Activated CD4-positive, alpha-beta T cell treated with anti-CD3 and anti-CD28 coated beads, Interleukin-2, amount 10 ng/mL, durations not matched to agents 7 days and 5 days (primary cell): Measurements from ENCODE around the gene MISFA. TPM values are rescaled to one million over a fixed set of nuclear protein-coding genes. Genes with fewer than 3 reads are reported as not detected.
"Not testable (repeated sequence)": the region's sequence is repeated elsewhere in the genome, so short reads cannot be mapped to it uniquely, and the experiment has no call there.

Experiments
- CTCF ChIA-PET: fragments of 350-600 bp; sonication (Branson Sonifier 250); formaldehyde crosslinking; loops from one replicate; lab custom pipeline; 2021; ENCODE audit warnings: antibody characterized with exemption; lab: Charles Lee
- POLR2A ChIA-PET: fragments of 350-600 bp; sonication (Branson Sonifier 250); formaldehyde crosslinking; loops from one replicate; lab custom pipeline; 2021; ENCODE audit warnings: antibody characterized with exemption; lab: Charles Lee
- DNase-seq: peaks from one replicate; pipeline ENCODE4 v3.0.0-alpha.2; 2020
- H3K27ac Mint-ChIP-seq: one replicate; pipeline ENCODE4 v1.8.0; 2021; ENCODE audit warnings: mild to moderate bottlenecking, moderate library complexity, mixed read lengths
- H3K27me3 Mint-ChIP-seq: one replicate; pipeline ENCODE4 v1.8.0; 2021; ENCODE audit warnings: mixed read lengths
- H3K36me3 Mint-ChIP-seq: one replicate; pipeline ENCODE4 v1.8.0; 2021; ENCODE audit warnings: low read depth, mixed read lengths
- H3K4me1 Mint-ChIP-seq: one replicate; pipeline ENCODE4 v1.8.0; 2021; ENCODE audit warnings: mixed read lengths
- H3K4me3 Mint-ChIP-seq: one replicate; pipeline ENCODE4 v1.8.0; 2021; ENCODE audit warnings: mild to moderate bottlenecking, moderate library complexity, mixed read lengths
- H3K9me3 Mint-ChIP-seq: one replicate; pipeline ENCODE4 v1.8.0; 2021; ENCODE audit warnings: mixed read lengths
- total RNA-seq, 2 experiments: library from RNA; stranded (reverse); gene quantifications; one replicate each; pipeline ENCODE4 v1.2.3, GENCODE V29; 2021

The MISFA gene
- total RNA-seq, 2 experiments from 2014 or later = 0.67 to 1.9 TPM

- H3K4me1 Mint-ChIP-seq = peaks cover 13% of the 10 kb centered on the region
- H3K9me3 Mint-ChIP-seq, DNase-seq, H3K36me3 Mint-ChIP-seq, POLR2A ChIA-PET, H3K27me3 Mint-ChIP-seq, H3K27ac Mint-ChIP-seq, H3K4me3 Mint-ChIP-seq: not testable (repeated sequence)
- CTCF ChIA-PET = interaction anchor here (0.6 kb wide), 1 partner anchor 128 kb away, joined by 3 read pairs; no protein-coding TSS in a partner anchor
Measured at GRCh38 chr11:18594088-18594487, 5.5 kb upstream of the MISFA start.

- Mint-ChIP-seq H3K27me3 (no peaks in the 10 kb centered on the region), H3K4me1 (peaks cover 11% of the 10 kb centered on the region), H3K4me3 (no peak overlapping the region), H3K9me3 (no peaks in the 10 kb centered on the region), H3K27ac (no peak overlapping the region), H3K36me3 (no peaks in the 10 kb centered on the region)
- POLR2A ChIA-PET = no interaction called here
- CTCF ChIA-PET = interaction anchor here (1.1 to 2.0 kb wide), 2 partner anchors 10 to 20 kb away, joined by 3 to 7 read pairs; no protein-coding TSS in a partner anchor
- DNase-seq = no peak
Measured at GRCh38 chr11:18594999-18595749, 4.4 kb upstream of the MISFA start.

GRCh38 chr11:18600915-18601569, 1.5 kb downstream of the MISFA start:
- Mint-ChIP-seq H3K4me1 (no peaks in the 10 kb centered on the region), H3K4me3 (no peak overlapping the region), H3K9me3 (no peaks in the 10 kb centered on the region), H3K27ac (no peak overlapping the region), H3K27me3 (no peaks in the 10 kb centered on the region), H3K36me3 (peaks cover 4% of the 10 kb centered on the region)
- ChIA-PET POLR2A (no interaction called here), CTCF (interaction anchor here (0.7 kb wide), 1 partner anchor 492 kb away, joined by 3 read pairs; no protein-coding TSS in a partner anchor)
- no peak for DNase-seq

- no peak overlapping the region for H3K27ac Mint-ChIP-seq
- CTCF ChIA-PET = no interaction called here
- H3K9me3 Mint-ChIP-seq = no peaks in the 10 kb centered on the region
- H3K4me1 Mint-ChIP-seq = no peaks in the 10 kb centered on the region
- H3K4me3 Mint-ChIP-seq = no peak overlapping the region
- no peaks in the 10 kb centered on the region for H3K27me3 Mint-ChIP-seq
- POLR2A ChIA-PET = no interaction called here
- no peak for DNase-seq
- peaks cover 34% of the 10 kb centered on the region for H3K36me3 Mint-ChIP-seq
Measured at GRCh38 chr11:18608376-18608775, 8.8 kb downstream of the MISFA start.

GRCh38 chr11:18611196-18611595, 11.6 kb downstream of the MISFA start:
- Mint-ChIP-seq H3K27me3 (no peaks in the 10 kb centered on the region), H3K36me3 (peaks cover 54% of the 10 kb centered on the region), H3K27ac (no peak overlapping the region), H3K4me1 (peaks cover 8% of the 10 kb centered on the region), H3K9me3 (no peaks in the 10 kb centered on the region), H3K4me3 (no peak overlapping the region)
- ChIA-PET CTCF (interaction anchor here (0.6 to 0.8 kb wide), 2 partner anchors 14 to 123 kb away, joined by 3 read pairs; no protein-coding TSS in a partner anchor), POLR2A (interaction anchor here (0.7 kb wide), 1 partner anchor 18 kb away, joined by 3 read pairs; no protein-coding TSS in a partner anchor)
- no peak for DNase-seq

GRCh38 chr11:18612394-18612793, 12.8 kb downstream of the MISFA start:
- H3K27me3 Mint-ChIP-seq = no peaks in the 10 kb centered on the region
- peaks cover 19% of the 10 kb centered on the region for H3K4me1 Mint-ChIP-seq
- peaks cover 56% of the 10 kb centered on the region for H3K36me3 Mint-ChIP-seq
- no peak overlapping the region for H3K27ac Mint-ChIP-seq
- POLR2A ChIA-PET = no interaction called here
- DNase-seq = no peak
- no peaks in the 10 kb centered on the region for H3K9me3 Mint-ChIP-seq
- H3K4me3 Mint-ChIP-seq = no peak overlapping the region
- CTCF ChIA-PET = interaction anchor here (2.2 kb wide), 1 partner anchor 11 kb away, joined by 7 read pairs; no protein-coding TSS in a partner anchor

- POLR2A ChIA-PET = no interaction called here
- Mint-ChIP-seq H3K4me1 (peaks cover 38% of the 10 kb centered on the region), H3K27ac (no peak overlapping the region), H3K27me3 (no peaks in the 10 kb centered on the region), H3K9me3 (no peaks in the 10 kb centered on the region), H3K36me3 (peaks cover 48% of the 10 kb centered on the region), H3K4me3 (no peak overlapping the region)
- CTCF ChIA-PET = interaction anchor here (0.6 to 2.7 kb wide), 9 partner anchors 9 to 1339 kb away, joined by 3 to 12 read pairs (median 4); partner anchors contain the start of gene SPTY2D1
- DNase-seq = no peak
Measured at GRCh38 chr11:18614667-18615066, 15.1 kb downstream of the MISFA start.

- Mint-ChIP-seq H3K4me1 (peaks cover 43% of the 10 kb centered on the region), H3K36me3 (peaks cover 43% of the 10 kb centered on the region), H3K27me3 (no peaks in the 10 kb centered on the region), H3K4me3 (no peak overlapping the region), H3K9me3 (no peaks in the 10 kb centered on the region), H3K27ac (peak overlapping the region; percentile 10)
- ChIA-PET POLR2A (interaction anchor here (0.7 kb wide), 1 partner anchor 35 kb away, joined by 6 read pairs; no protein-coding TSS in a partner anchor), CTCF (interaction anchor here (0.6 to 6.3 kb wide), 9 partner anchors 9 to 1340 kb away, joined by 3 to 65 read pairs (median 4); partner anchors contain the start of gene SPTY2D1)
- no peak for DNase-seq
Measured at GRCh38 chr11:18615628-18616392, 16.2 kb downstream of the MISFA start.

- Mint-ChIP-seq H3K4me3 (peak overlapping the region; percentile 48), H3K36me3 (peaks cover 45% of the 10 kb centered on the region), H3K9me3 (no peaks in the 10 kb centered on the region), H3K4me1 (peaks cover 50% of the 10 kb centered on the region), H3K27ac (peak overlapping the region; percentile 47), H3K27me3 (no peaks in the 10 kb centered on the region)
- peak; percentile 64 for DNase-seq
- CTCF ChIA-PET = interaction anchor here (1.5 to 6.3 kb wide), 2 partner anchors 13 to 17 kb away, joined by 3 to 65 read pairs; partner anchors contain the start of gene SPTY2D1
- POLR2A ChIA-PET = interaction anchor here (0.6 to 1.4 kb wide), 2 partner anchors 16 to 39 kb away, joined by 4 to 7 read pairs; no protein-coding TSS in a partner anchor
Measured at GRCh38 chr11:18617688-18618341, 18.2 kb downstream of the MISFA start.

- DNase-seq = no peak
- Mint-ChIP-seq H3K4me3 (peak overlapping the region; percentile 48), H3K27me3 (no peaks in the 10 kb centered on the region), H3K36me3 (peaks cover 39% of the 10 kb centered on the region), H3K4me1 (peaks cover 50% of the 10 kb centered on the region), H3K27ac (peak overlapping the region; percentile 55), H3K9me3 (no peaks in the 10 kb centered on the region)
- ChIA-PET CTCF (interaction anchor here (1.5 to 6.3 kb wide), 3 partner anchors 13 to 370 kb away, joined by 3 to 65 read pairs (median 3); partner anchors contain the start of genes SAA2 and SPTY2D1), POLR2A (interaction anchor here (0.6 to 1.4 kb wide), 2 partner anchors 15 to 40 kb away, joined by 4 to 7 read pairs; no protein-coding TSS in a partner anchor)
Measured at GRCh38 chr11:18618342-18619025, 18.9 kb downstream of the MISFA start.

- Mint-ChIP-seq H3K27ac (no peak overlapping the region), H3K4me3 (no peak overlapping the region), H3K9me3 (no peaks in the 10 kb centered on the region), H3K27me3 (no peaks in the 10 kb centered on the region), H3K4me1 (peaks cover 29% of the 10 kb centered on the region), H3K36me3 (peaks cover 10% of the 10 kb centered on the region)
- no peak for DNase-seq
- CTCF ChIA-PET = interaction anchor here (1.1 to 1.8 kb wide), 2 partner anchors 10 kb away, joined by 3 to 7 read pairs; no protein-coding TSS in a partner anchor
- POLR2A ChIA-PET = no interaction called here
Measured at GRCh38 chr11:18623707-18624106, 24.1 kb downstream of the MISFA start.
